AG04449 (cell line): ENCODE results near the gene MAD1L1.

Experiments used
- CTCF ChIA-PET: fragments of 350-600 bp; formaldehyde crosslinking; extraction: SDS; loops from one replicate; lab custom pipeline; 2021; ENCODE audit warnings: antibody characterized with exemption; lab: Yijun Ruan, JAX
- POLR2A ChIA-PET: fragments of 400-600, 350-600 bp; formaldehyde crosslinking; extraction: SDS; loops from one replicate; lab custom pipeline; 2020; ENCODE audit warnings: antibody characterized with exemption, inconsistent platforms; lab: Yijun Ruan, JAX
- DNase-seq: peaks from one replicate; pipeline ENCODE4 v3.0.0-alpha.2; 2010; ENCODE audit warnings: low read depth, low spot score
- H3K4me3 ChIP-seq: 2 replicates; pipeline ENCODE4 v1.5.1; 2011; ENCODE audit warnings: low read depth, mild to moderate bottlenecking, control low read depth, low read length
- CTCF ChIP-seq: IDR thresholded peaks from one replicate; pipeline ENCODE4 v1.5.1; 2011; ENCODE audit warnings: mild to moderate bottlenecking, moderate library complexity, low read length, control low read depth, inconsistent platforms; ENCODE audit not compliant: insufficient read depth; ENCODE audit errors: missing control alignments

Gene MAD1L1

GRCh38 chr7:1988533-1988930 is 244.2 kb downstream of the MAD1L1 start:
- no peak for TF ChIP-seq CTCF
- H3K4me3 ChIP-seq = no peak overlapping the region
- POLR2A ChIA-PET = no interaction called here
- CTCF ChIA-PET = no interaction called here
- no peak for DNase-seq

- DNase-seq = no peak
- no peak overlapping the region for H3K4me3 ChIP-seq
- ChIA-PET POLR2A (no interaction called here), CTCF (no interaction called here)
- TF ChIP-seq CTCF = no peak
Observed at GRCh38 chr7:1987591-1988532, 244.9 kb downstream of the MAD1L1 start.

GRCh38 chr7:1987084-1987535 is 245.6 kb downstream of the MAD1L1 start:
- H3K4me3 ChIP-seq = no peak overlapping the region
- ChIA-PET POLR2A (no interaction called here), CTCF (no interaction called here)
- no peak for DNase-seq
- no peak for TF ChIP-seq CTCF

- TF ChIP-seq CTCF = no peak
- ChIA-PET CTCF (no interaction called here), POLR2A (no interaction called here)
- DNase-seq = no peak
- H3K4me3 ChIP-seq = no peak overlapping the region
Observed at GRCh38 chr7:1986366-1987083, 246.2 kb downstream of the MAD1L1 start.

GRCh38 chr7:1985936-1986335 is 246.8 kb downstream of the MAD1L1 start:
- no peak overlapping the region for H3K4me3 ChIP-seq
- no peak for TF ChIP-seq CTCF
- ChIA-PET POLR2A (no interaction called here), CTCF (no interaction called here)
- DNase-seq = no peak

GRCh38 chr7:1985042-1985441 is 247.7 kb downstream of the MAD1L1 start:
- POLR2A ChIA-PET = no interaction called here
- no peak for TF ChIP-seq CTCF
- CTCF ChIA-PET = no interaction called here
- DNase-seq = no peak
- no peak overlapping the region for H3K4me3 ChIP-seq
